HG03025 (cell line): ENCODE measurements around the gene RAB40AL.
"Not testable (repeated sequence)": the region's sequence is repeated elsewhere in the genome, so short reads cannot be mapped to it uniquely, and the experiment has no call there.

Experiments used
- ATAC-seq: cut with Tn5 transposase; IDR thresholded peaks from one replicate; pipeline ENCODE4 v1.9.1; 2021; ENCODE audit warnings: mild to moderate bottlenecking, moderate library complexity; ENCODE audit not compliant: unreplicated experiment, low FRiP score

Gene RAB40AL

GRCh38 chrX:102936972-102937371 is at the start of gene RAB40AL:
RAB40AL (plus strand) TSS chrX:102937272; CDS start chrX:102937319, 47 bp downstream.
- ATAC-seq: not testable (repeated sequence)

- no peak for ATAC-seq
Measured at GRCh38 chrX:102887687-102888086, 49.4 kb upstream of the RAB40AL start.

- no peak for ATAC-seq
Measured at GRCh38 chrX:102892103-102892502, 45.0 kb upstream of the RAB40AL start.

- ATAC-seq: peak; percentile 81
Measured at GRCh38 chrX:102899940-102900916, 36.8 kb upstream of the RAB40AL start.

- ATAC-seq: no peak
Measured at GRCh38 chrX:102902355-102902754, 34.7 kb upstream of the RAB40AL start.

GRCh38 chrX:102930990-102931756 is 5.9 kb upstream of the RAB40AL start:
- ATAC-seq: no peak

GRCh38 chrX:102934624-102935023 is 2.4 kb upstream of the RAB40AL start:
- ATAC-seq: no peak

GRCh38 chrX:102950908-102951866 is 14.1 kb downstream of the RAB40AL start:
- ATAC-seq: no peak

GRCh38 chrX:102957751-102958150 is 20.7 kb downstream of the RAB40AL start:
- no peak for ATAC-seq

- ATAC-seq: no peak
Measured at GRCh38 chrX:102958794-102959193, 21.7 kb downstream of the RAB40AL start.

- no peak for ATAC-seq
Measured at GRCh38 chrX:102959471-102959870, 22.4 kb downstream of the RAB40AL start.

GRCh38 chrX:102963955-102964354 is 26.9 kb downstream of the RAB40AL start:
- ATAC-seq: no peak

- no peak for ATAC-seq
Measured at GRCh38 chrX:102964940-102965339, 27.9 kb downstream of the RAB40AL start.

GRCh38 chrX:102966701-102967100 is 29.6 kb downstream of the RAB40AL start:
- no peak for ATAC-seq

GRCh38 chrX:102968216-102968615 is 31.1 kb downstream of the RAB40AL start:
- ATAC-seq: no peak

- ATAC-seq: not testable (repeated sequence)
Measured at GRCh38 chrX:102971536-102971935, 34.5 kb downstream of the RAB40AL start.

- no peak for ATAC-seq
Measured at GRCh38 chrX:102975016-102975415, 37.9 kb downstream of the RAB40AL start.

GRCh38 chrX:102976286-102976685 is 39.2 kb downstream of the RAB40AL start:
- no peak for ATAC-seq

- ATAC-seq: no peak
Measured at GRCh38 chrX:102976793-102977495, 39.9 kb downstream of the RAB40AL start.

GRCh38 chrX:102978594-102978993 is 41.5 kb downstream of the RAB40AL start:
- no peak for ATAC-seq
